ENCODE results near the gene NPPC. TPM values are rescaled to one million over a fixed set of nuclear protein-coding genes. Genes with fewer than 3 reads are reported as not detected.

The NPPC gene, protein sequence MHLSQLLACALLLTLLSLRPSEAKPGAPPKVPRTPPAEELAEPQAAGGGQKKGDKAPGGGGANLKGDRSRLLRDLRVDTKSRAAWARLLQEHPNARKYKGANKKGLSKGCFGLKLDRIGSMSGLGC
- polyA plus RNA-seq (2011; rRNA removed) (not detected in 2 replicates), polyA minus RNA-seq (2011; rRNA and poly(A)+ RNA removed) (not detected in 2 replicates)

DNA sequence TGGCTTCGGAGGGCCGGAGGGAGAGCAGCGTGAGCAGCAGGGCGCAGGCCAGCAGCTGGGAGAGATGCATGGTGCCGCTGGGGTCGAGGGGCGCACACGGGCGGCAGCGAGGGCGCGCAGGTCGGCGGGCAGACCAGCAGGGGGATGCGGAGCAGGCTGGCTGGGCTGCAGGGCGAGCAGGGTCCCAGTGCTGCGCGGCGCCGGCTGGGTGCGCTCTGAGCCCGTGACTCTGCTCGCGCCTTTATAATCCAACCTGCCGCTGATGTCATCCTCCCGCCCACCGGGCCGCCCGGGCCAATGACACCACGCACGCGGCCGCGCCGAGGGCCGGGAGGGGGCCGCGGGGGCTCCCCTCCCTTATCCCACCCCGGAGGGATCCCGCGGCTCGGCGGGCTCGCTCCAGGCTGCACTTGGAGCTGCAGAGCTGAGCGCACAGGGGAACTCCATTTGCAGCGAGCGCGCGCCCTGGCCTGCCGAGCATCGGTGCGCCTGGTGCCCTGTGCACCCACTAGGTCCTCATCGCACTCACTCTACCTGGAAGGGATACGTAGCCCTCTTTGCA lies at the start of gene NPPC:
TSS of gene NPPC (minus strand) at position 217 of the 562 bp plus-strand sequence. CDS start at position 70, 147 bp downstream.
- POLR2A ChIA-PET, result interaction anchor here (0.8 kb wide), 1 partner anchor 35 kb away, joined by 3 read pairs; the partner anchor contains the start of gene DIS3L2
- TF ChIP-seq, protein P1, sequence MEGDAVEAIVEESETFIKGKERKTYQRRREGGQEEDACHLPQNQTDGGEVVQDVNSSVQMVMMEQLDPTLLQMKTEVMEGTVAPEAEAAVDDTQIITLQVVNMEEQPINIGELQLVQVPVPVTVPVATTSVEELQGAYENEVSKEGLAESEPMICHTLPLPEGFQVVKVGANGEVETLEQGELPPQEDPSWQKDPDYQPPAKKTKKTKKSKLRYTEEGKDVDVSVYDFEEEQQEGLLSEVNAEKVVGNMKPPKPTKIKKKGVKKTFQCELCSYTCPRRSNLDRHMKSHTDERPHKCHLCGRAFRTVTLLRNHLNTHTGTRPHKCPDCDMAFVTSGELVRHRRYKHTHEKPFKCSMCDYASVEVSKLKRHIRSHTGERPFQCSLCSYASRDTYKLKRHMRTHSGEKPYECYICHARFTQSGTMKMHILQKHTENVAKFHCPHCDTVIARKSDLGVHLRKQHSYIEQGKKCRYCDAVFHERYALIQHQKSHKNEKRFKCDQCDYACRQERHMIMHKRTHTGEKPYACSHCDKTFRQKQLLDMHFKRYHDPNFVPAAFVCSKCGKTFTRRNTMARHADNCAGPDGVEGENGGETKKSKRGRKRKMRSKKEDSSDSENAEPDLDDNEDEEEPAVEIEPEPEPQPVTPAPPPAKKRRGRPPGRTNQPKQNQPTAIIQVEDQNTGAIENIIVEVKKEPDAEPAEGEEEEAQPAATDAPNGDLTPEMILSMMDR (IDR thresholded peaks at IDR 0.05; ENCODE audit: low read depth, low read length), result peak; percentile 21; the same call in 1 of the 2 replicates
- no peak for DNase-seq (ENCODE audit: low read depth, low spot score)
- Histone ChIP-seq H3K4me3 (ENCODE audit: low read depth, low read length) (peak within 1 kb of the TSS; percentile 50), H3K27me3 (ENCODE audit: control insufficient read depth, insufficient read depth, low read length) (peaks cover 74% of the 10 kb centered on the region), H3K27ac (ENCODE audit: low read depth, low read length) (no peak within 1 kb of the TSS), H3K9me3 (ENCODE audit: control insufficient read depth, insufficient read depth, low read length) (no peaks in the 10 kb centered on the region; the same call in 1 of the 2 replicates)
- CTCF ChIA-PET, result interaction anchor here (0.6 to 6.5 kb wide), 10 partner anchors 10 to 598 kb away, joined by 3 to 67 read pairs (median 4); no protein-coding TSS in a partner anchor

DNA sequence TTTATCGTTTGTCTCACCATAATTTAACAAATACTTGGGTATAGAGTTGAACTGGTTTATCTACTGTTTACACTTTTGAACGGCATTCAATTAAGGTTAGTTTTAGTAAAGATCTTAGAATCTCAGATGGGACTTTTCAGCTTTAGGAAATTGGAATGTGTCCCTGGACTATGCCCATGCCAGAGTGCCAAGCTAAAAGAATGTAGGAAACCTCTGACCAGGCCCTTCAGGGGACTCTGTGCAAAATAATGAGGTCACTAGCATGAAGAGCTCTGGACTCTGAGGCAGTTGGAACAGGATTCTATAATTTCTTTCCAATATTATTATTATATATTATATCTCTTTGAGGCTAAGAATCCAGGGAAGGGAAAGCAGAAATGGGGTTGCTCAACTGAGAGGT lies 48.8 kb upstream of the NPPC start:
- CTCF ChIA-PET, result no interaction called here
- no peaks in the 10 kb centered on the region for H3K9me3 ChIP-seq (ENCODE audit: control insufficient read depth, insufficient read depth, low read length)
- no peak for DNase-seq (ENCODE audit: low read depth, low spot score)
- no peaks in the 10 kb centered on the region for H3K27me3 ChIP-seq (ENCODE audit: control insufficient read depth, insufficient read depth, low read length)
- H3K27ac ChIP-seq (ENCODE audit: low read depth, low read length), result no peak overlapping the region
- no peak overlapping the region for H3K4me3 ChIP-seq (ENCODE audit: low read depth, low read length)
- TF ChIP-seq, protein P1 (IDR thresholded peaks at IDR 0.05; ENCODE audit: low read depth, low read length), result no peak
- POLR2A ChIA-PET, result no interaction called here

DNA sequence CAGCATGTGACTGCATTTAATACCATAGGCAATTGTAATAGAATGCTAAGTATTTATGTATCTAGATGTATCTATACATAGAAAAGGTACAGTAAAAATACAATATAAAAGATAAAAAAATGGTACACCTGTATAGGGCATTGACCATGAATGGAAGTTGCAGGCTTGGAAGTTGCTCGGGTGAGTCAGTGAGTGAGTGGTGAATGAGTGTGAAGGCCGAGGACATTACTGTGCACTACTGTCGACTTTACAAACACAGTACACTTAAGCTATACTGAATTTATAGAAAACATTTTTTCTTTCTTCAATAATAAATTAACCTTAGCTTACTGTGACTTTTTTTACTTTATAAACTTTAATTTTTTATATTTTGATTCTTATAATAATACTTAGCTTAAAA lies 44.3 kb upstream of the NPPC start:
- Histone ChIP-seq H3K9me3 (ENCODE audit: control insufficient read depth, insufficient read depth, low read length) (no peaks in the 10 kb centered on the region), H3K27ac (ENCODE audit: low read depth, low read length) (no peak overlapping the region), H3K4me3 (ENCODE audit: low read depth, low read length) (no peak overlapping the region), H3K27me3 (ENCODE audit: control insufficient read depth, insufficient read depth, low read length) (no peaks in the 10 kb centered on the region)
- ChIA-PET POLR2A (no interaction called here), CTCF (no interaction called here)
- DNase-seq (ENCODE audit: low read depth, low spot score), result no peak
- TF ChIP-seq, protein P1 (IDR thresholded peaks at IDR 0.05; ENCODE audit: low read depth, low read length), result no peak

DNA sequence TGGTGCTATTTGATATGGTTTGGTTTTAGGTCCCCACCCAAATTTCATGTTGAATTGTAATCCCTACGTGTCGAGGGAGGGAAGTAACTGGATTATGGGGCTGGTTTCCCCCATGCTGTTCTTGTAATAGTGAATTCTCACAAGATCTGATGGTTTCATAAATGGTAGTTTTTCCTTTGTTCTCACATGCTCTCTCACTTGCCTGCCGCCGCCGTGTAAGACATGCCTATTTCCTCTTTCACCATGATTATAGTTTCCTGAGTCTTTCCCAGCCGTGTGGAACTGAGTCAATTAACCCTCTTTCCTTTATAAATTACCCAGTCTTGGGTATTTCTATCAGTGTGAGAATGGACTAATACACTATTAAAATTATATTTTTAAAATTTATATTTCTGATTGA lies 42.6 kb upstream of the NPPC start:
- TF ChIP-seq, protein P1 (IDR thresholded peaks at IDR 0.05; ENCODE audit: low read depth, low read length), result no peak
- no peak overlapping the region for H3K27ac ChIP-seq (ENCODE audit: low read depth, low read length)
- DNase-seq (ENCODE audit: low read depth, low spot score), result no peak
- POLR2A ChIA-PET, result no interaction called here
- H3K9me3 ChIP-seq (ENCODE audit: control insufficient read depth, insufficient read depth, low read length), result no peaks in the 10 kb centered on the region
- CTCF ChIA-PET, result interaction anchor here (0.7 kb wide), 1 partner anchor 357 kb away, joined by 4 read pairs; no protein-coding TSS in a partner anchor
- H3K4me3 ChIP-seq (ENCODE audit: low read depth, low read length), result no peak overlapping the region
- no peaks in the 10 kb centered on the region for H3K27me3 ChIP-seq (ENCODE audit: control insufficient read depth, insufficient read depth, low read length)

DNA sequence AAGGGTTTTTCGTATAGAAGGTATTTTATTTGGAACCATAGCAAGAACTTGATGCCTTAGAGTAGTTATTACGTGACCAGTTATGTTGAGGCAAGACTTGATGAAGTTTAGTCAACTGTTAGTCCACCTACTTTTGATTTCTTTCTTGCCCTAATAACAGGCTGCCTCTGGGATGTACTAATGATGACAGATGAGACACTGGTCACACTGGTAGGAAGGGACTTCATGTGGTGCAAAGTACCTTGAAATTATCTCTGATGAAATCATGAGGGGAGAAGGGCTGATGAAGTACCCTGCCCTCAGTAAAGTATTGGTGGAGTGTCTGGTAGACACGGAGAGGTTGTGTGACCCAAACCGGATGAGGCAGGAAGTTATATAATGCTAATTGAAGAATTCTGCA lies 40.7 kb upstream of the NPPC start:
- CTCF ChIA-PET, result no interaction called here
- no peak overlapping the region for H3K4me3 ChIP-seq (ENCODE audit: low read depth, low read length)
- TF ChIP-seq, protein P1 (IDR thresholded peaks at IDR 0.05; ENCODE audit: low read depth, low read length), result no peak
- no peaks in the 10 kb centered on the region for H3K27me3 ChIP-seq (ENCODE audit: control insufficient read depth, insufficient read depth, low read length)
- no peaks in the 10 kb centered on the region for H3K9me3 ChIP-seq (ENCODE audit: control insufficient read depth, insufficient read depth, low read length)
- H3K27ac ChIP-seq (ENCODE audit: low read depth, low read length), result no peak overlapping the region
- POLR2A ChIA-PET, result no interaction called here
- DNase-seq (ENCODE audit: low read depth, low spot score), result no peak
